ENCODE measurements around the gene TRIM15. TPM values are rescaled to one million over a fixed set of nuclear protein-coding genes. Genes with fewer than 3 reads are reported as not detected.

Gene TRIM15
- total RNA-seq, 1 experiment from 2014 or later = 0.20 TPM

DNA sequence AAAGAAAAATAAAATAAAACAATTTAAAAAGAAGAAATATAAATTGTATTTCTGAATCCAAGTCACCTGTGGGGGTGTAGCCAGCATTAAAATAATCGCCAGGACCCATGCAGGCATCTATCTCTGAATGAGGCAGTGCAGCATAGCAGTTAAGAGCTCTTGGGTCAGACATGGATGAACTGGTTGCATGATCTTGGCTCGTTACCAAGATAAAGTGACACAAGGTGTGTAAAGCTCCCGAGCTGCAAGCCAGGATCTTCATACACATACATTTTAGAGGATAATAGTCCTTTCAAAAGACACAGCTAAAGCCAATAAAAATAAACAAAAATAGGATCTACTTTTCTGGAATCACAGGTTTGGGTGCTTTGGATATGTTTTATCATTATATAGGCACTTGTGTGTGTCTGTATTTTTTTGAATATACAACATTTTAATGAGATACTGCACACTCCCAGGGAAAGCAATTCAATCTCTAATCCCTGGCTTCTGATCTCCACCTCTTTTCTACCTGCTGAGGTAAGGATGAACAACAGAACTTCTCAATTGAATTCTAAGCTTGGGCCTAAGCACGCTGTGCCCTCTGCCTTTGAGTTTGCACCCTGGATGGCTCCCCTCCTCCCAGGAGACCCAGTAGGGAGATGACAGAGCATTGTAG, 11.2 kb upstream of the TRIM15 start:
- no peak overlapping the region for H3K14ac ChIP-seq (ENCODE audit: insufficient read depth, low read length)
- no peaks in the 10 kb centered on the region for H3K23me2 ChIP-seq (ENCODE audit: insufficient read length, low read depth, low read length, poor library complexity, severe bottlenecking)
- no peak overlapping the region for H3T11ph ChIP-seq (ENCODE audit: low read length)
- no peak overlapping the region for H2BK5ac ChIP-seq (ENCODE audit: insufficient read length, low read length)
- H2BK15ac ChIP-seq (ENCODE audit: low read depth, low read length) = no peak overlapping the region
- Mint-ChIP-seq H3K27me3 (ENCODE audit: low read depth) (peaks cover 61% of the 10 kb centered on the region), H3K4me1 (peaks cover 2% of the 10 kb centered on the region in 2 experiments; a peak in 1 of 4 replicates), H3K27ac (no peak overlapping the region), H3K36me3 (ENCODE audit: insufficient read depth in 1 of 3, low read depth in 3 of 3) (no peaks in the 10 kb centered on the region), H3K4me3 (no peak overlapping the region), H3K9me3 (no peaks in the 10 kb centered on the region)
- H2BK12ac ChIP-seq (ENCODE audit: insufficient read length, low read depth, low read length) = no peak overlapping the region
- H3K4ac ChIP-seq (ENCODE audit: low read depth, low read length) = no peak overlapping the region
- H4K20me1 ChIP-seq (ENCODE audit: control insufficient read depth, insufficient read depth, insufficient read length) = no peaks in the 10 kb centered on the region
- no peak overlapping the region for H3K18ac ChIP-seq (ENCODE audit: insufficient read length, low read depth, low read length)
- H3K79me1 ChIP-seq (ENCODE audit: insufficient read depth, low read depth, low read length, poor library complexity, severe bottlenecking) = no peaks in the 10 kb centered on the region
- no peaks in the 10 kb centered on the region for H3K27me3 ChIP-seq (ENCODE audit: insufficient read depth, low read length)
- H2AK5ac ChIP-seq (ENCODE audit: insufficient read length, low read length) = no peak overlapping the region
- H2AFZ ChIP-seq (ENCODE audit: low read length) = no peak overlapping the region
- no peak overlapping the region for H3K4me2 ChIP-seq (ENCODE audit: insufficient read depth, insufficient read length, low read length)
- H3K27ac ChIP-seq (ENCODE audit: insufficient read length, low read depth, low read length) = no peak overlapping the region
- H4K8ac ChIP-seq (replicated peaks; ENCODE audit: insufficient read length, low read depth, low read length) = no peak overlapping the region
- TF ChIP-seq, protein P1, sequence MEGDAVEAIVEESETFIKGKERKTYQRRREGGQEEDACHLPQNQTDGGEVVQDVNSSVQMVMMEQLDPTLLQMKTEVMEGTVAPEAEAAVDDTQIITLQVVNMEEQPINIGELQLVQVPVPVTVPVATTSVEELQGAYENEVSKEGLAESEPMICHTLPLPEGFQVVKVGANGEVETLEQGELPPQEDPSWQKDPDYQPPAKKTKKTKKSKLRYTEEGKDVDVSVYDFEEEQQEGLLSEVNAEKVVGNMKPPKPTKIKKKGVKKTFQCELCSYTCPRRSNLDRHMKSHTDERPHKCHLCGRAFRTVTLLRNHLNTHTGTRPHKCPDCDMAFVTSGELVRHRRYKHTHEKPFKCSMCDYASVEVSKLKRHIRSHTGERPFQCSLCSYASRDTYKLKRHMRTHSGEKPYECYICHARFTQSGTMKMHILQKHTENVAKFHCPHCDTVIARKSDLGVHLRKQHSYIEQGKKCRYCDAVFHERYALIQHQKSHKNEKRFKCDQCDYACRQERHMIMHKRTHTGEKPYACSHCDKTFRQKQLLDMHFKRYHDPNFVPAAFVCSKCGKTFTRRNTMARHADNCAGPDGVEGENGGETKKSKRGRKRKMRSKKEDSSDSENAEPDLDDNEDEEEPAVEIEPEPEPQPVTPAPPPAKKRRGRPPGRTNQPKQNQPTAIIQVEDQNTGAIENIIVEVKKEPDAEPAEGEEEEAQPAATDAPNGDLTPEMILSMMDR (conservative IDR thresholded peaks at IDR 0.05) = no peak
- H2BK120ac ChIP-seq (ENCODE audit: low read depth, low read length, poor library complexity, severe bottlenecking) = no peak overlapping the region
- H3K56ac ChIP-seq (ENCODE audit: insufficient read length, low read depth, low read length) = no peak overlapping the region
- no peaks in the 10 kb centered on the region for H3K9me3 ChIP-seq (ENCODE audit: control insufficient read depth, low read depth, low read length)
- DNase-seq = no peak
- H4K5ac ChIP-seq (ENCODE audit: insufficient read length, low read depth, low read length) = no peak overlapping the region
- no peaks in the 10 kb centered on the region for H3K4me1 ChIP-seq (ENCODE audit: insufficient read depth, low read length)
- no peaks in the 10 kb centered on the region for H3K79me2 ChIP-seq (ENCODE audit: insufficient read depth, low read length)
- H2BK20ac ChIP-seq (ENCODE audit: low read depth, low read length, poor library complexity, severe bottlenecking) = no peak overlapping the region
- no CpG with 5 or more reads among the region's 4 CpGs for WGBS (ENCODE audit: extremely low coverage, insufficient read length, low lambda C conversion rate)
- no peak overlapping the region for H4K91ac ChIP-seq (ENCODE audit: insufficient read length, low read depth, low read length)
- H3K9ac ChIP-seq (ENCODE audit: extremely low read depth, insufficient read length, low read length) = no peak overlapping the region
- H3K23ac ChIP-seq (ENCODE audit: insufficient read length, low read depth, low read length) = no peak overlapping the region

Data from H9 (cell line).